ENCODE results near the gene MYBBP1A. TPM values are rescaled to one million over a fixed set of nuclear protein-coding genes. Genes with fewer than 3 reads are reported as not detected.

The MYBBP1A gene
- total RNA-seq, 2 donors from 2014 or later = 92.3 to 246 TPM

DNA sequence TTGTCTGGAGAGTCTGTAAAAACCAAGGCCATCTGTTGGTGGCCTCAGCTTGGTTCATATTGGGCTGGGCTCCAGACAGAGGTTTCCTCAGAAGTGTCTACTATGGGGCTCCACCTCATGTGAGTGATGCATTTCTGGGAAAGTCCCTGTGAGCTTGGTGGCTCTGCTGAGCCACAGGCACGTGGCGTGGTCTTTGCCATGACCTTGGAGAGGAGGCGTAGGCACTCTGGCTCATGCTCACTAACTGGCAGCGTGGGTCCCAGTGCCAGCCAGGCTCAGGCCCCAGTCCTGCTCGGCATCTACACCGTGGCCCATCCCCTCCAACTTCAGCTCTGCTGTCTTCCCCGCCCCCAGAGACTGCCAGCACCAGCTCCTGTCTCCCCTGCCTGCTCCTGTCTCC lies 18.5 kb upstream of the MYBBP1A start:
- DNase-seq (ENCODE audit: low spot score) (no peak), ATAC-seq (peak; percentile 76 to 78)
- no peak overlapping the region for H3K4me3 Mint-ChIP-seq
- no peaks in the 10 kb centered on the region for H3K36me3 Mint-ChIP-seq
- H3K27me3 Mint-ChIP-seq = peaks cover 6% of the 10 kb centered on the region in 2 donors
- no peak overlapping the region for H3K27ac Mint-ChIP-seq
- H3K4me1 Mint-ChIP-seq (ENCODE audit: low read depth in 2 of 2) = peaks cover 11% of the 10 kb centered on the region in 2 donors
- no peaks in the 10 kb centered on the region for H3K9me3 Mint-ChIP-seq

DNA sequence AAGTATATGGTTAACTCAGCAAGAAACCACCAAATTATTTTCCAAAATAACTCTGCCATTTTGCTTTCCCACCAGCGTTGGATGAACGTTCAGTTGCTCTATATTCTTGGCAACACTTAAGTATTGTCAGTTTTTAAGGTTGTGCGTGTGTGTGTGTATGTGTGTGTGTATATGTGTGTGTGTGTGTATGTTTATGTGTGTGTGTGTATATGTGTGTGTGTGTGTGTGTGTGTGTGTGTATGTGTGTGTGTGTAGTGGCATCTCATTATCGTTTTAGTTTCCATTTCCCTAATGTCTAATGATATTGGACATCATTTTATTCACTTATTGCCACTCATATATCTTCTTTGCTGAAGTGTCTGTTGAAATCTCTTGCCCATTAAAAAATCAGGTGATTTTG lies 17.9 kb upstream of the MYBBP1A start:
- ATAC-seq = no peak
- DNase-seq (ENCODE audit: low spot score) = no peak
- H3K36me3 Mint-ChIP-seq = no peaks in the 10 kb centered on the region
- peaks cover 11% of the 10 kb centered on the region in 2 donors for H3K4me1 Mint-ChIP-seq (ENCODE audit: low read depth in 2 of 2)
- H3K4me3 Mint-ChIP-seq = no peak overlapping the region
- peaks cover 6% of the 10 kb centered on the region in 2 donors for H3K27me3 Mint-ChIP-seq
- H3K9me3 Mint-ChIP-seq = no peaks in the 10 kb centered on the region
- H3K27ac Mint-ChIP-seq = no peak overlapping the region

DNA sequence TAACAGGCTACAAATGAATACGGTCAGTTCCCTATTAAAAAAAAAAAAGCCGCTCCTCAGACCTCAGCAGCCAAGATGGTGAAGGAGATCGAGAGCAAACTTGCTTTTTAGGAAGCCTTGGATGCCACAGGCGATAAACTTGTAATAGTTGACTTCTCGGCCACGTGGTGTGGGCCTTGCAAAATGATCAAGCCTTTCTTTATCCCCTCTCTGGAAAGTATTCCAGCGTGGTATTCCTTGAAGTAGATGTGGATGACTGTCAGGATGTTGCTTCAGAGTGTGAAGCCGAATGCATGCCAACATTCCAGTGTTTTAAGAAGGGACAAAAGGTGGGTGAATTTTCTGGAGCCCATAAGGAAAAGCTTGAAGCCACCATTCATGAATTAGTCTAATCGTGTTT lies 16.9 kb upstream of the MYBBP1A start:
- Mint-ChIP-seq H3K4me3 (no peak overlapping the region), H3K36me3 (no peaks in the 10 kb centered on the region), H3K9me3 (no peaks in the 10 kb centered on the region), H3K27ac (no peak overlapping the region), H3K4me1 (ENCODE audit: low read depth in 2 of 2) (peaks cover 11% of the 10 kb centered on the region in 2 donors), H3K27me3 (peaks cover 6% of the 10 kb centered on the region in 2 donors)
- ATAC-seq (no peak), DNase-seq (ENCODE audit: low spot score) (no peak)

DNA sequence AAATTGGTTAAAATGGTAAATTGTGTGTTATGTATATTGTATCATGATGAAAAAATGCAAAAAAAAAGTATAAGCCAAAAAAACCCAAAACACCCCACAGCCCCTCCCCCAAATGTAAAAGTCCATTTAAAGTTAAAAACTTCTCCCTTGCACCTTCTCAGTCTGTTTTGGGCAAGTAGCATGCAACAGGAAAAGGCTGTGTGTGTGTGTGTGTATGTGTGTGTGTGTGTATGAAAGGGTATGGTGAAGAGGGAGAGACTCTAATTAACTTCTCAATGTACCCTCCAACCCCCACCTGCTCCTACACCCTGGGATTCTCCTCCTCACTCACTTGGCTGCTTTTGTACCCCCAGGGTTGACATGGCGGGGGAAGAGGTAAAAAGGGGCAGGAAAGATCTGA lies 14.4 kb upstream of the MYBBP1A start:
- Mint-ChIP-seq H3K27me3 (peaks cover 6% of the 10 kb centered on the region in 2 donors), H3K36me3 (no peaks in the 10 kb centered on the region), H3K27ac (no peak overlapping the region), H3K4me3 (no peak overlapping the region), H3K9me3 (no peaks in the 10 kb centered on the region), H3K4me1 (ENCODE audit: low read depth in 2 of 2) (peaks cover 15 to 16% of the 10 kb centered on the region in 2 donors)
- ATAC-seq (no peak), DNase-seq (ENCODE audit: low spot score) (no peak)

DNA sequence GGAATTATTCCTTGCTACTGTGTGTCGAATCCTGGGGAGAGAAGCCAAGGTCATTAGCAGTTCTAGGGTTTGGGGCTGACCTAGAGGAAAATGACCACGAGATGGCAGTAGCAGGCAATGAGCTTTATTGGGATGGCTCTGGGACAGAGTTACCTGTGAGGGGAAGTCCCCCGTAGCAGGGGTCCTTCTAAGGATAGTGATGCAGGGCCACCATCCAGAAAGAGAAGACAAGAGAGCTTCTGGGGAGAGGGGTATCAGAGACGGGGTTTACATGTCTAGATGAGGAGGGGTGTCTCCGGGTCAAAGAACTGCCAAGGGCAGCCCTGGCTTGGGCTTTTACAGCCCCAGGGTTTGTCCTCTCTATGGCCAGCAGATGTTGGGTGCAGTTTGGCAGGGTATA lies 11.6 kb upstream of the MYBBP1A start:
- DNase-seq (ENCODE audit: low spot score) (no peak), ATAC-seq (peak in 1 of 2 donors; percentile 38)
- no peaks in the 10 kb centered on the region for H3K36me3 Mint-ChIP-seq
- peaks cover 0 to 6% of the 10 kb centered on the region in 2 donors for H3K27me3 Mint-ChIP-seq
- no peak overlapping the region for H3K4me3 Mint-ChIP-seq
- peaks cover 9 to 25% of the 10 kb centered on the region in 2 donors for H3K4me1 Mint-ChIP-seq (ENCODE audit: low read depth in 2 of 2)
- H3K27ac Mint-ChIP-seq = no peak overlapping the region
- H3K9me3 Mint-ChIP-seq = no peaks in the 10 kb centered on the region

DNA sequence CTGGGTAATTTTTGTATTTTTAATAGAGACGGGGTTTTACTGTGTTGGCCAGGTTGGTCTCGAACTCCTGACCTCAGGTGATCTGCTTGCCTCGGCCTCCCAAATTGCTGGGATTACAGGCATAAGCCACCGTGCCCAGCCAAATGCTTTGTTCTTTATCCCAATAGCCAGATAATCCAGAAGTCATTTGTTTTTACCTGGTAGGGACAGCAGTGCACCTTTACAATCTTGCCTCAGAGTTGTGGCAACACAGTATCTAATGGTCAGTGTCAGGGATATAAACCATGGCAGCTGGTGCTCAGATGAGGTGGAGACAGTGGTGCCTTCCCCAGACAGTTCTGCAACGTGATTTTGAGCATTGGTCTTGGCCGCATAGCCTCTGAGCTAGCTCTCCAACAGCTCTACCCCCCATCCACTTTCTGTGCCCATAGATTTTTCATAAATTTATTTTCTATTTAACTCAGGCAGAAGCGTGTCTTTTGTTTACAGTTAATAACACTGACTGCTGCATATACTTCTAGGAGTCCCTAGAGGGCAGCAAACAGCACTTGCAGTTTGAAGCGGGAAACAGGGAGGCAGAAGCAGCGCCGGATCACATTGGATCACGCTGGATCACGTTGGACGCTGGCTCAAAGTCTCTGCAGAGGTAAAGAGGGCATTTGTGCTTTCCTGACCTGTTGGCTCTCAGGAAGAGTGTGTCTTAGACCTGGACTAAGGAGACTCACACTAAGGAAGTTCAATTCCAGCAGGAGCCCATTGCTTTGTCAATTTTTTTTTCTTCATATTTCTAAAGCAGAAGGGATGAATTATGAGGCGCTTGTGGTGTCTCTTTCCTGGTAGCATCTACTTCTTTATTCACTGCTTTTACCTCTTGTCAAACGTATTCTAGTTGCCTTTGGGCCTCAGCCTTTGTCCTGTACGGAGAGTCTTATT lies 10.3 kb upstream of the MYBBP1A start:
- Mint-ChIP-seq H3K4me3 (no peak overlapping the region), H3K27me3 (peaks cover 0 to 6% of the 10 kb centered on the region in 2 donors), H3K27ac (no peak overlapping the region), H3K4me1 (ENCODE audit: low read depth in 2 of 2) (peaks cover 9 to 25% of the 10 kb centered on the region in 2 donors), H3K36me3 (no peaks in the 10 kb centered on the region), H3K9me3 (no peaks in the 10 kb centered on the region)
- ATAC-seq (peak; percentile 80 to 82), DNase-seq (ENCODE audit: low spot score) (peak; percentile 72)

DNA sequence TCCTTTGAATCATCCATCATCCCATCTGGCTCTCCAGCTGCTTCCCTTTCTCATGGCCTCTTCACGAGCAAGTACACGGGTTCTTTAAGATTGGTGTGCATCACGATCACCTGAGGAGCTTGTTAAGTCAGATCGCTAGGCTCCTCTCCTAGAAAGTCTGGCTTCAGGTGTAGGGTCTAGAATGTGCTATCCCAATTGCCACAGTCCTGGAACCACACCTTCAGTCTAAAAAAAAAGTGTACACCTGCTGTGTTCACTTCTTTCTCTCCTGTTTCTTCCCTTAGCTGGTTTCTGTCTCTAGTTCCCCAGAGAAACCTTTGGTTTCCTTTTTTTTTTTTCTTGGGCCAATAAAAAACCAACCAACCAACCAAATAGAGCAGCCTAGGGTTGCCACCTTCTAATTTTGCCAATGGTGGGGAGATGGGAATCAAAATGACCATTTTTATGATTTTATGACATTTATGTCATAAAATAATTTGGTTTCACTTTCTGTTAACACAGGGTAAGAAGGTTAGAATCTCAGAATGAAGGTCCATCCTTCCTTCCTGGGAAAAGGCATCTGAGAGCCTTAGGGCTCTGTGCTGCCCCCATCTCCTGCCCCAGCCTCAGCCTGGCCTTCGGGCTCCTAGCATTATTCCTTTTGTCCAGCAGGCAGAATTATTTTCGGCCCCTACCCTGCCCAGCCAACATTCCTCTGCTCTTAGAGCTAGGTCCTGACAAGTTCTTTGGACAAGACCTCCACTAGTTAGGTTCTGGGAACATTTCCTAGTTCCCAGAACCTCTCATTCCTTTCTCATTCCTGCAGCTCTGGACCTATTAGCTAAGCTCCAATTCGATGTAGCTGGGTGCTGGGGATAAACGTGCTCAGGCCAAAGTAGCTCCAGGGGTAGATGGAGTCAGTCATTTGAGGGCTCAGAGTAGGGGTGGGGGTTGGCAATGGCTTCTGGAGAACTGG lies 7.1 kb upstream of the MYBBP1A start:
- H3K4me1 Mint-ChIP-seq (ENCODE audit: low read depth in 2 of 2) = peaks cover 9 to 25% of the 10 kb centered on the region in 2 donors
- ATAC-seq (no peak), DNase-seq (ENCODE audit: low spot score) (no peak)
- H3K9me3 Mint-ChIP-seq = no peaks in the 10 kb centered on the region
- H3K27me3 Mint-ChIP-seq = no peaks in the 10 kb centered on the region
- no peak overlapping the region for H3K4me3 Mint-ChIP-seq
- H3K36me3 Mint-ChIP-seq = no peaks in the 10 kb centered on the region
- peak overlapping the region in 1 of 2 donors; percentile 3 for H3K27ac Mint-ChIP-seq

DNA sequence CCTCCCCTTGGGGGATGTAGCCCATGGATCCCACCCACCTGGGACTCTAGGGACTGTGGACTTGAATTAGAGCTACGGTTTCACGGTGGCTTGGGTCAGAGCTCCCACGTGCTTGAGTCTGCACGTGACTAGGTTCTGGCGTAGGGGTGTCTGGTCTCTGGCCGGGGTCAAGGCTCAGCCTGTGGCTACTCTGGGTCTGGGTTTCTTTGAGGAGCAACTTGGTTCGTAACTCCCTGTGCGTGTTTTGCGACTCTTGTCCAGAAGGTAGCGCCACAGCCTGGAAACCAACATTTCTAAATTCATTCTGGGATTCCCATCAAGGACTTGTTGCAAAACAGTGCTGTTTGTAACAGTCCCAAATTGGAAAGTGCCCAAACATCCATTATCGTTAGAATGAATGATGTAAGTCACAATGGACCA lies 5.7 kb upstream of the MYBBP1A start:
- Mint-ChIP-seq H3K27ac (no peak overlapping the region), H3K36me3 (no peaks in the 10 kb centered on the region), H3K27me3 (no peaks in the 10 kb centered on the region), H3K9me3 (no peaks in the 10 kb centered on the region), H3K4me1 (ENCODE audit: low read depth in 2 of 2) (peaks cover 13 to 30% of the 10 kb centered on the region in 2 donors), H3K4me3 (no peak overlapping the region)
- ATAC-seq (no peak), DNase-seq (ENCODE audit: low spot score) (no peak)

DNA sequence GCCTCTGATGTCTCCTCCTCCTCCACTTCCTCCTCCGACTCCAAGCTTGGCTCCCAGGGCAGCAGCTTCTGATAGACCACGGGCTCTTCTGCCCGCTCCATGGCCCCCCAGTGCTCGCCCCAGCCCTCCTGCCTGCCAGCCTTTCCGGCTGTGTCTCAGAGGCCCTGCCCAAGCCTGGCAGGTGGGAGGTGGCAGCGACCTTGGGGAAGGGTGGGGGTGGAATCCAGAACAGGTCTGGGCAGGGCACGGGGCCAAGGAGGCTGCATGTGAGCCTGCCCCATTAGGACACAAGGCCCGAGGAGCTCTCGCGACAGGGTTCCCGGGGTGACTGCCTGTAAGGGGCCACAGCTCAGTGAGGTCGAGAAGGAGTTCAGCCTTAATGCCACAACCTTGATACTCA lies 5.2 kb upstream of the MYBBP1A start, which contains the start of gene GGT6:
Gene GGT6 (minus strand): TSS at position 157 of the 400 bp plus-strand sequence. CDS start 56 bp downstream, at position 101.
- ATAC-seq (no peak), DNase-seq (ENCODE audit: low spot score) (no peak)
- Mint-ChIP-seq H3K36me3 (no peaks in the 10 kb centered on the region), H3K27ac (no peak within 1 kb of the TSS), H3K4me3 (no peak within 1 kb of the TSS), H3K4me1 (ENCODE audit: low read depth in 2 of 2) (peaks cover 14 to 30% of the 10 kb centered on the region in 2 donors), H3K9me3 (no peaks in the 10 kb centered on the region), H3K27me3 (no peaks in the 10 kb centered on the region)

DNA sequence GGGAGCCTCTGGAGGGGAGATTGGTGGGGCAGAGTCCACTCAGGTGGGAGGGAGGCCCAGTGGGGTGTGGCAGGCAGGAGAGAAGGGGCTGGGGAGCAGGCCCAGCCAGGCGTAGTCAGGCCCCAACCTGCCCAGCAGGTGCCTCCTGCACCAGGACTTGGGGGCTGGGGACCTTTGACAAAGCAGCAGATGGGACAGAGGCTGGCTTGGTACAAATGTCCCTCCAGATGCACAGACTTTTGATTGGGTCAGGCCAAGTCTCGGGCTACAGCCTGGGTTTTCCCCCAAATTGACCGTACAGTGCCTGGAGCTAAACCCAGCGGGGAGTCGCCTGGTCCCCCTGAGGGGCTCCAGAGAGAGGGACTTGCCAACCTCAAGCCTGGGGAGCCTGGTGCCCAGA lies 4.8 kb upstream of the MYBBP1A start:
- DNase-seq (ENCODE audit: low spot score) (no peak), ATAC-seq (no peak)
- Mint-ChIP-seq H3K4me1 (ENCODE audit: low read depth in 2 of 2) (peaks cover 17 to 32% of the 10 kb centered on the region in 2 donors), H3K9me3 (no peaks in the 10 kb centered on the region), H3K27me3 (no peaks in the 10 kb centered on the region), H3K36me3 (no peaks in the 10 kb centered on the region), H3K4me3 (no peak overlapping the region), H3K27ac (no peak overlapping the region)

DNA sequence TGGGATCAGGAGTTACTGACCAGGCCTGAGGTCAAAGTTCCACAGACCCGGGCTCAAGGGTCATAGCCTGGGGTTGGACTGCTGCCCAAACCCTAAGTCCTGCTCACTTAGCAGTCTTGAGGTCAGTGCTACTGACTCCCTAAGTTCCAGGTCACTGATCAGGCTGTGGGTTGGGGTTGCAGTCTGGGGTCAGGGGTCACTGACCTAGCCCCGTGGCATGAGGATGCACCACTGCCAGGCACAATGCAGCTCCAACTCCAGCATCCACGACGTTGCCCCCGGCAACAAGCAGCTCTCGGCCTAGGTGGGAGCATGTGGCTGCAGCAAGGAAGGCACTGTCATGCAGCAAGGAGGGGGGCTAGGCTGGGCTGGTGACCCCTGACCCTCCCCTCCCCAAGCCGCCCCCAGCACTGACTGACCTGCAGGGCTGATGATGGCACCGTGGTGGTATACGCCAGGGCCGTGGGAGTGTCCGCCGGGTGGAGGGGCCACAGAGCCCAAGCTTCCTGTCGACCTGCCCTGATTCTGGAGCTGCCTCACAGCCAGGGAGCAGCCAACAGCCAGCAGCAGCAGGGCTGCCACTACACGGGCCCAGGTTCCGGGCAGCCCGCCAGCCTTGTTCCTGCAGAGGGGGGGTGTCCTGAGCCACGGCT lies 4.1 kb upstream of the MYBBP1A start:
- Mint-ChIP-seq H3K4me3 (no peak overlapping the region), H3K27me3 (no peaks in the 10 kb centered on the region), H3K27ac (no peak overlapping the region), H3K36me3 (no peaks in the 10 kb centered on the region), H3K9me3 (no peaks in the 10 kb centered on the region), H3K4me1 (ENCODE audit: low read depth in 2 of 2) (peaks cover 22 to 32% of the 10 kb centered on the region in 2 donors)
- no peak for ATAC-seq
- no peak for DNase-seq (ENCODE audit: low spot score)

DNA sequence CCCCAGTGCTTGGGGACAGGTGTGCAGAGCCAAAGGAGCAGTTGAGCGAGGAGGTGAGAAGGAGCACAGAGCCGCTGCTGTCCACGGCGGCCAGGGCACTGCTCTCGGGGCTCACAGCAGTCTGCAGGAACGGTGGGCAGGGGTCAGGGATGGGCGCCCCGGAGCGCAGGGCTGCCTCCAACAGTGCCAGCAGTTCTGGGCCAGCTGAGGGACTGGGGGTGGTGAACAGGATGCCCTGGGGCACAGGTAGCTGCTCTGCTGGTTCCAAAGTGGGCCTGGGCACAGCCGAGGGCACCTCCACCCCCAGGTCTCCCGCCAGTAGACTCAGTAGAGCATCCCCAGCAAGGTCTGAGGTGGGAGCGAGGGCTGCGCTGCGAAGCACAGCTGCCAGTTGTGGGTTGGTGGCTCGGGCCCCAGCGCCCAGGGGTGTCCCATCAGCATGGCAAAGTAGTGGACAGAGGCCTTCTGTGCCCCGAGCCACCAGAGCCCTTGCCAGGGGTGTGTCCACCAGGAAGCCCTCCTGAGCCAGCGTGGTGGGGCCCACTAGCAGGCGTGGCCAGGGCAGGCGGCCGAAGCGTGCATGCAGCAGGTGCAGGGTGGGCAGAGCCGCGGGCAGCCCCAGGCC lies 3.3 kb upstream of the MYBBP1A start:
- H3K27ac Mint-ChIP-seq = no peak overlapping the region

More for the DNA sequence above, 3.3 kb upstream of the MYBBP1A start:
- DNase-seq (ENCODE audit: low spot score) (no peak), ATAC-seq (no peak)
- no peak overlapping the region for H3K4me3 Mint-ChIP-seq
- H3K36me3 Mint-ChIP-seq = no peaks in the 10 kb centered on the region
- peaks cover 28 to 29% of the 10 kb centered on the region in 2 donors for H3K4me1 Mint-ChIP-seq (ENCODE audit: low read depth in 2 of 2)
- H3K27me3 Mint-ChIP-seq = no peaks in the 10 kb centered on the region
- H3K9me3 Mint-ChIP-seq = no peaks in the 10 kb centered on the region

Data from natural killer cell treated with Interleukin-12 subunit alpha and Interleukin-12 subunit beta and Interleukin-15 and Interleukin-18, amount 100 ng/mL, for 72 hours (primary cell).